ENCODE results near the gene SUGCT.

Gene SUGCT

DNA sequence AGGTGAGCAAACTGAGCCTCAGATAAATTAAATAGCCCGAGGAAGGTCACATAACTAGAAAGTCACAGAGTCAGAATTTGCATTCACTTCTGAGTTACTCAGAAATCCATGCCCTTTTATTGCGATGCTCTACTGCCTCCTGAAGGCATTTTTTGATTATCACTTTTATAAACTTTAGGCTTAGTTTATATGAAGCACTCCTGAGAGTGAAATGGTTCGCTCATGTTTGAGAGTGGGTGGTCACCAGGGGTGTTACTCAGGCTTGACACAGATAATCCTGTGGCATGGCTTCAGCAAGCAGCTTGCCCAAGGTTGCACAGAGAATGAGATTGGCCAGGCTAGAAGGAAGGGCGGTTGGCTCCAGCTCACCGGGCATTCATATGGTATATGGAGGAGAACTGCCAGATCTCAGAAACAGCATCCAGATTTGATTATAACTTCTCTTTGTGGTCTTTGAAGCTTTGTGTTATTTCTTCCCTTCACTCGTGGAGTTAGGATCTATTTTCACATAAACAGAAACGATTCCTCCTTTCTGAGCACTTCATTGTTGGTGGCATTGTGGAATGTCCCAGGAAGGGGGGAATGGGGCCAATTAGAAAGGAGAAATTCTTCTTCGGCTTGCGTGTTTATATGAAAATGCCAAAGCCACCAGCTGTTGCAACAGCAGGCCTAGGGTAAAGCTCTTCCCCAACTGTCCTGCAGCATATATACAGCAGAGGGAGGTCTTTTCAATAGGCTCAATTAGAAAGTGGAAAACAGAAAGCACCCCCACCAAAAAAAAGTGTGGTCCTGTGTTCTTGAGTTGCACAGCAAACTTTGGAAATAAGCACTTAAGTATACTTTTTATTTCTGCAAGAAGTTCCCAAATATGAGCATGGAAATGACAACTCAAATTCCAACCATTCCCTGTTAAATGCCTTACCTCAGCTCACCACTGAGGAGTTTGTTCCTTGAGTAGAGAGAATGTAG, 628.8 kb downstream of the SUGCT start:
- DNase-seq (ENCODE audit: low read depth in 2 of 2), result no peak

DNA sequence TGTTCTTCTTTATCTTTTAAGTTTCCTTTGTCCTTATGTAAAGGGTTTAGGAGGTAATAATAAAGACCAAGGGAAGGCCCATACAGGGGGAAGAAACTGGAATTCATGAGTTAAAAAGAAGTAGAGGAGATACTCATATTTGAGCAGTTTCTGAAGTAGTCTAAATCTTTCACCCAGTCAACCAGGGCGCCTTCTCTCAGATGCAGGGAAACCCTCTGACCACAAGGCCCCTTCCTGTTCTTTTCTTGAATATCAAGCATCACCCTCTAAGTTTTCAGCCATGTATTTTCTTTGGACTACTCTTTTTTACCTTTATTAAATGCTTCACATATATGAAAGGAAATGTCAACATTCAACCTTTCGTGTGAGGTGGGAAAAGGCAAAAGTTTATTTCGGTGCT, 630.8 kb downstream of the SUGCT start:
- no peak for DNase-seq (ENCODE audit: low read depth in 2 of 2)

DNA sequence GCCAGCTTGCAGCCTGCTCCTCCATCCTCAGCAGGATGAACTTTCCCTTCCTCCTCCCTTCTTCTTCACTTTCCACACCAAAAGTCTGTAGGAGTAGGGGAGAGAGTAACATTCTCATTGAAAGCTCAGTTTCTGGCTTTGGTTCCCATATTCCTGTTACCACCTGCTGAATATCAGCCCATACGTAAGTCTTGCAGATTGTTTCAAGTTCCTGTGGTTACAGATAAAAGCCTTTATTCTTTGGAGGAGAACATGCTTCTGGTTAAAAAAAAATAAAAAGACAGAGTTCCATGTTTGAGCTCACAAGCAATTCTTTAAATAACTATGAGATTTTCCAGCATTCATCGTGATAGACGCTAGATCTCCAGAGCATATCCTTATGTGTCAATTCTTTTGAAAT, 637.3 kb downstream of the SUGCT start:
- no peak for DNase-seq (ENCODE audit: low read depth in 2 of 2)

DNA sequence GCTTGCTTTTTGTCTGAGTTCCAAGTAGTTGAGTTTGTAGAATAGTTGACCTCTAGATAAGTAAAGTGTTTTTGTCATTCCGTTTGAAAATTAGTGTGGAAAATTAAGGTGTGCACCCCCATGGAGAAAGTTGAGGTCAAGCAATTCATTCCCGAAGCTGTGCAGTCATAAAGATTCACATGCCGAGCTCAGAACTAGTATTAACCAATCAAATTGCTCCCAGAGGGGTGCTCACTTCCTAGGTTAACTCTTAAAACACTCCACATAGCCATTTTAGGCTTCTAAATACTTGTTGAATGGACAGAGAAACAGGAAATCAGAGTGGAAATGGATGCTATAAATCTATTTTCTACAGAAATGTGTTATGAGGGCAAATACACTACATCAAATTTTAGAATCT, 638.9 kb downstream of the SUGCT start:
- DNase-seq (ENCODE audit: low read depth in 2 of 2), result no peak

DNA sequence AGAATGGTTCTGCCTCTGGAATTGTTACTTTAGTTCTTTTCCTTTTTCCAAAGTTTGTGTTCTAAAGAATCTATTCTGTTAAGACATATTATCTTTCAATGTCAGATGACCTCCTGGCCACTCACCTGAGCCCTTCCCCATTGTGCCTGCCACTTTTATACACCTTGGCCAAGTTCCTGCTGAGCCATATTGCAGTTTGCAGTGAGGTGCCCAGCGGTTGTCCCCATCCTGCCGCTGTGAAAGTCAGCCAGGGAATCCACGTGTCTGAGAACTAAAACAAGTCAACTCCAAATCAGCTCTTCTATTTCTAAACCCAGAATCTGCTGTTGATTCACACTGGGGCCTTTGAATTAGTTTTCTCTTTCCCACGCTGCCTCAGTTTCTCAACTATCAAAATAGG, 641.1 kb downstream of the SUGCT start:
- DNase-seq (ENCODE audit: low read depth in 2 of 2), result no peak

DNA sequence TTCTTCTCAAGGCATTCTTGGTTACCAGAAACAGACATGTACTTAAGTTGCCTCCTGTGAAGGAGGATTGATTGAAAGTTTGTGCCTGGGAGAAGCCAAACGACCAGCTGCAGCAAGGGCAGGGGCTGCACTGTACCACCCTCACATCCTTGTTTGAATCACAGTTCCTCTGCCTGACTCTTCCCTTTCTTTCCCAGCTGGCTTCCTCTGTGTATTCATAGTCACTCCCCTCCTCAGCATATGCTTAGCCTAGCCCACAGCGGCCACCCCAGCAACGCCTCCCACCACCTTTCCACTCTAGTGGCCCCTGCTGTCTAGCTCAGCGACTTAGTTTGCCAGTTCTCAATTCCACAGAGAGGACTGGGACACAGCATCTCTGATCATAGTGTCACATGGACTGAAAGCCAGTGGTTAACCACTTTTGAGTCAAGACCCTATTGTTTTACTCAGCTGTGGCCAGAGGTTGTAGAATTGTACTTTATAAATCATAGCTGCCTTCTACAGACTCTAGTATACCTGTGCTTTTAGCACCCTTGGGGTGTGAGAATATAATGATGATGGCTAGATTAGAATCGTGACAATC, 643.0 kb downstream of the SUGCT start:
- DNase-seq (ENCODE audit: low read depth in 2 of 2), result no peak

DNA sequence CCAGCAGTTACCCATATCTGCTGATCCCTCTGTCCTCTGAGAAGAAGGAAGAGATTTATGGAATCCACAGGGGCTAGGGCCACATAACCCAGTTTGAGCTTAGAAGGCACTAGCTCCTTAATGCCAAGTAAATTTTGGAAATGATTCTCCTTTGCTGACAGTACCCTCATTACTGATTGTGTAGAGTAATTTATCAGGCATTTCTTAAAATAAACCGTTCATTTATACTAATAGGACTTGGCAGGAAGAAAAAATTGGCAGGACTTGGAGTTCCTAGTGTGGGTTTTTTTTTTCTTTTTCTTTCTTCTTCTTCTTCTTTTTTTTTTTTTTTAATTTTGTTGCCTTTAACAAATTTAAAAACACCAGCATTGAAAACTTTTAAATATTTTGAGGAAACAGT, 645.7 kb downstream of the SUGCT start:
- no peak for DNase-seq (ENCODE audit: low read depth in 2 of 2)

DNA sequence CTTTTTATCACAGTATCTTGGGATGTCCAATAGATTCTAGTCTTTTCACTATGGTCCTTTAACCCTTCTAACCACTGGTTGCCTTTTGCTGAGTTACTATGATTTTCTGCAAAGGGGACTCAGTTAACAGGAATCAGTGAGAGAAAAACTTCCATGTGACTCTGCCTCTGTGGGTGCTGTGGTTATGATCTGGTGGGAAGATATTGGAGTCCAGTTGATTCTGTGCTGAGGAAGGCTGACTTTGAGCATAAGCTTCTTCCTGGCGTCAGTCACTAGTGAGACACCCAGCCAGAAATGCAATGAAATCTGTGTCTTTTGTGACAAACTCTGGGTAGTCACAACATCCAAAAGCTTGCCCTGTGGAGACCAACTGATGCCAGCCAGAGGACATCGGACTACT, 648.0 kb downstream of the SUGCT start:
- no peak for DNase-seq (ENCODE audit: low read depth in 2 of 2)

DNA sequence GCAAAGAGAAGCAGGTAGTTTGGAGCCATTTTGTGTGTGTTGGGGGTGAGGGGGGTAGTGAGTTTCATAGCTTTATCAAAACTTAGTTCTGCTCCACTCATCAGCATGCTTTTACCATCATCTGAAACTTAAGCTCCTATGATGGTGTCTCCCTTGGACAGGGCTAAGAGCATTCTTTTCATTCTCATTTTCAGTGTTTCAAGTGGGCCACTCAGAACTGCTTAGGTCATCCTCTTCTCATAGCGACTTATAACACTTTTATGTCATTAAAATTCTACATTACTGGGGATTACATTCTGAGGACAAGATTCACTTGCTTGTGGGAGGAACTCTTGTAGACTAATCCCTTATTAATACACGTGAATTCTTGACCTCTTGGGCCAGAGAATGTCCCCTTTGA, 649.4 kb downstream of the SUGCT start:
- DNase-seq (ENCODE audit: low read depth in 2 of 2), result no peak

DNA sequence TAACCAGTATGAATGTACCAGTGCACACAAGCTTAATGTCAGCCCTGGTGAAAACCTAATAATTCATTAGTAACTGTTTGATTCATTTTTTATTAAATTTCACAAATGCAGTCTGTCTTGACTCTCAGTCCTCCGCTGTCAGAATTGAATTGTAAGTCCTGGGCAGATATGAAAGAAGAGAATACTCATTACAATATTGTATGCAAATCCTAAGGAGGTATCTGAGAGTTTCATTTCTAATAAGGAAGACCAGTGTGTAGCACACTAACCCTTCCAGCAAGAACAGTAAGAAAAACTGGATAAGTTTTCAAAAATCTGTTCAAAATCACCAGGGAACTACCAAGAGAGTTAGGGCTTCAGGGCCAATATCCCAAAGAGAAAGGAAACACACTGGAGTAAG, 652.1 kb downstream of the SUGCT start:
- no peak for DNase-seq (ENCODE audit: low read depth in 2 of 2)

DNA sequence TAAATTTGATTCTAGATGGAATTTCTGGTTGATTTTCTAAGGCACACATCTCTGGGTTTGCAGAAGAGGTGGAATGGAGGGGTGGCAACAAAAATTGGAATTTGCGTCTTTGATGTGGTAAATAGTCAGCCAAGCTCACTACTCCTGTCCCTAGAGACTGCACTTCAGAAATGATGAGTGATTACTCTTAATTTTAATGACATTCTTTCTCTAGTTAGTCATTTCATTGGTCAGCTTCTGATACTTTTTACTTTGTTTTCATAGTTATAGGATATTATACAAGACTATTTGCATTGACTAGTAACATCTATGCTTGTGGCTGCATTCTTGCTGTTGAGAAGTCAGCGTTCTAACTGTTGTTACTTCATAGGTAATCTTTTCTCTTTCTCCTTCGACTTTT, 658.3 kb downstream of the SUGCT start:
- DNase-seq (ENCODE audit: low read depth in 2 of 2), result no peak

DNA sequence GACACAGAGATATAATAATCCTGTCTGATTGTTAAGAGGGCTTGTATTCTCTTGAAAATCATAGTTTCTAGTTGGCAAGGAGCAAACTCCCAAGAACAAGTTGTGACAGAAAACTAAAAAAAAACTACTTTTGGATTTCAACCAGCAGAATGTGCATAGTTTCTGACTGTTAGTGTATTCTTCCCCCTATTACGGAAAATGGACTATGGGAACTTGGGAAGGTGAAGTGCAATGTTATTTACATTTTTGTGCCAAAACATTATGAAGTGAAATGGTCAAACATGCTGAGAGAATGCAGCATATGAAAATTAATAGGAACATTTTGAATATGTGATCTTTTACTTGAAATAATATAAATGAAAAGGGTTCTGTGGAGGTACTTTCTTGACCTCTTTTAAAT, 660.8 kb downstream of the SUGCT start:
- DNase-seq (ENCODE audit: low read depth in 2 of 2), result no peak

DNA sequence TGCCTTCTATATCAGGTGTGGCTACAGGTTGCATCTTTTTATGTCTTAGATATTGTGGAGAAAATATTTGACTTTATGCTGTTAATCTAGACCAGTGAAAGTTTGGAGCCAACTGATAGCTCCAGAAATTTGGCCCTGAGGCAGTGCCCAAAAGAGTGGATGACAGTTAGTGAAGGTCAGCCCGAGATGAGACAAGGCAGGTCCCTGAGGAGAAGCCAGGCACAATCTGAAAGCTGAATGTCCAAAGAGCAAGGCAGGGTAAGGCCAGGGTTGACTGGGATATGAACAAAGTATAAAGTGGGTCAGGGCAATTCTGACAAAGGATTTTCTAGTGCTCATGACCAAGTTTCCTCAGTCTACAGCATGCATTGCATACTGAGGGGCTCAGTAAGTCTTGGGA, 661.9 kb downstream of the SUGCT start:
- DNase-seq (ENCODE audit: low read depth in 2 of 2), result no peak

DNA sequence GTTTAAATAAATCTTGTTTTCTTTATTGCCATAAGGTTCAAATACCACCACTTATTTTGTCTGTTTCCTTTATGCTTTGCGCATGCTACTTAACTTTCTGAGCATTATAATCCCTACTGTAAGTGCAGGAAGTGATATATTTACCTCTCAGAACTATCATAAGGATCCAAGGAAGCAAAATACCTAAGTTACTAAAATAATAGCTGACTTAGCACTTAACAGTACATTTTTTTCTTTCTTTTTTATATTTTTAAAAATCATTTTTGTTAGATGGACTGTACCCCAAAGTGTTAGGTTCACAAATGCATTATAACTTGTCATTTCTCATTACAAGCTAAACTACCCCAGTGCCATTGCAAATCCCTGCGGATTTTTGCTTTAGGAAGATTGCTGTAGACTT, 663.8 kb downstream of the SUGCT start:
- no peak for DNase-seq (ENCODE audit: low read depth in 2 of 2)

DNA sequence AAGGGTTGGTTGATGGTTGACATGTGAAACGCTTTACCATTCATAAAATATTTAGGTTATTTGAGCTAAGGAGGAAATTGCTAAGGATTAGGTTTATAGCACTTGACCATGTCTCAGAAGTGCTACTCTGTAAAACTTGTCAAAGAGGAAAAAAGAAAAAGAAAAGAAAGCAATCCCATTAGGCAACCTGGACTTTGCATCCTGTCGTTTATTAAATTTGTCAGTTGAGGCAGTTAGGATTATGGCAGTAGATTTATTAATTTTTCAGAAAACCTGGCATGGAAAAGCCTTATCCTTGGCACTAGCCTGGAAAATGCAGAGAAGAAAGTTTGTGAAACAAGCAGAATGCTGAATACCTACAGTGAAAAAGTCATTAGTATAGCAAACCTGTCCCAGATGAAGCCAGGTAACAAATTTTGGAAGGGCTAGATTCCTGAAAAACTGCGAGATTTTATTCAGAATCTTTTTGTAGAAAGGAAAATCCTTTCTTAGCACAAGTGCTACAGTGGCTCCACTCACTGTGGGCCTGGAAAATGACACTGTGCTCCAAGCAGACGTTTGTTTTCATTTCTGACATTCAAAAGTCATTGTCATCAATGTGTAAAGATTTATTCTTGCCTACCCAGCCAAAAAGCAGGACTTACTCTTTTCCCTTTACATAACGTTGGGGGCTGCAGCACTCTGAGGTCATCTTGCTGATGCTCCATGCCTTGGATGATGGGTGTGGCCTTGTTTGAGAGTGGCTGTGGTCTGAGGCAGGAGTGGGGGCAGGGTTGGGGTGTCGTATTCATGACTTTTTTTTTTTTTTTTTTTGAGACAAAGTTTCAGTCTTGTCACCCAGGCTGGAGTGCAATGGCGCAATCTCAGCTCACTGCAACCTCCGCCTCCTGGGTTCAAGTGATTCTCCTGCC, 664.9 kb downstream of the SUGCT start:
- no peak for DNase-seq (ENCODE audit: low read depth in 2 of 2)

DNA sequence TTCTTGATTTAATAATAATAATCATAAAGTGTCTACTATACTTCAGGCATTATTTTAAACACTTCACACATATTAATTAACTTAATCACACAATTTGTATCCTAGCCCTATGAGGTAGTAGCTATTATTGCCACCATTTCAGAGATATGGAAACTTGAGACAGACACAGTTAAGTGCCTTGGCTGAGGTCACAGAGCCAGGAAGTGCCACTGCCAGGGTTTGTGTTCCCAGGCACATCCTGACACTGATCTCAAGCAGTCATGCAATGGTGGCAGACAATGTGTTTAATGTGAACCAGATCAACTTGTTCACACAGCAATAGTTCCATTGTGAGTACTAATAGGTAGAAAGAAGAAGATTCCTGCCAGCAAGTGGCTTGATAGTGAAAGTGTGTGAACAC, 666.0 kb downstream of the SUGCT start:
- DNase-seq (ENCODE audit: low read depth in 2 of 2), result no peak

DNA sequence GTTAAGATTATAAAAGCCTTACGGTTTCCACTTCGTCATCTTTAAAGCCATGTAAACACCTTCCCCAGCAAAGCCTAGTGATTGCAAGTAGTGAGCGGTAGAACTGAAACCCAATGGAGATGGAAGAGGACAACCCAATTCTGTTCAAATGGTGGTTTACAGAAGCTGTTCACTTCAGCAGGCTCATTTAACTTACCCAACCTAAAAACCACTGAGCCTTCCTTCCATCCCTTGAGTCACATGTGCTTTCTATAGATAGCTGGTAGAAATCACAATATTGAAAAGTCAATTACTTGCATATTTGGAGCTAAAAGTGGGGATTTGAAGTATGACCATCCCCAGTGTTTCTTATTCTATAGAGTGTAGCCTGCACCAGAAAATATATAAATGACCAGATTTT, 667.7 kb downstream of the SUGCT start:
- no peak for DNase-seq (ENCODE audit: low read depth in 2 of 2)

DNA sequence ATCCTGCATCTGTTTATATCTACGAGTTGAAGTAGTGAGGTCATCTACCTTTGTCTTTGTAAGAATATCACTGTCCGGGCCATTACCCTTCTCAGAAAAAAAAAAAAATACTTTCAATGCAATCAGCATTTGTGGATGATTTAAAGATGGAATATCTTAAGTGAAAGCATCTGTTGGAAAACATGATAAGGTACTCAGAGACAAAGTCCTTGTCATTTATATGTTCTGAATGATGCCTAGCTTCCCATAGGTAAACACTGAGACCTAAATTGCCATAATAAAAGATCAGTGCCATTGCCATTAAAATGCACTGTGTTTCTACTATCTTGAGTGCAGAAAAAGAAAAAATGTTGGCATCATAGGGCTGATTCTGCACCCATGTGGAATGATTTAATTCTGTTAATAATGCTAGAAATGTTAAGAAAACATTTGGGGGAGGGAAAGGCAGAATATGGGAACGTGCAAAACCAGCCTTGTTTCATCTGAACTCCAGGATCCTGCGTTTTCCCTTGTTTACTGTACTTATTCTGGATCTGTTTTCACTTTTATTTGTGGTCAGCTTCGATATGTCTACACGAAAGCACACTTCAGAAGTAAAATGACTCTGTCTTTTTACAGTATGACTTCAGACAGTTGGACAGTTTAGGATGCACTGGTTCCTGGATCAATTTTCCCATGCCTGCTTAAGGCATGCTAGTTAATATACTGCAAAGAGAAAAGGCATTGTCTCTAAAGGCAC, 669.8 kb downstream of the SUGCT start:
- no peak for DNase-seq (ENCODE audit: low read depth in 2 of 2)

DNA sequence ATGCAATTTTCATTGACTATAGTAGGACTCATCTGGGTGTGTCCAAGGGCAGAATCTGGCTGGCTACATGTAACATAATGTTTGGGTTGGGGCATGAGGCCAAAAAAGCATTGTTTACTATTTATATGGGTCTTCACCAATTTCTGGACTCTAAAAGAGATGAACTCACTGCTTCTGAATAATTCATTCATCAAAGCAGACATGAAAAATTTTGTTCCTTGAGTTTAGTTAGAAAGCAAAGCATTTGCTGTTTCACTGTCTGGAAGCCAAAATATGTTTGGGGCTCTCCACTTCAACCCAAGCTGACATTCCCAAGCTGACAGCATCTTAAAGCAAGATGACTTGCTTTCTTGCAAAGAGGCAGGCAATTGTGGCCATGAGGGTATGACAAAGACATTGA, 670.6 kb downstream of the SUGCT start:
- no peak for DNase-seq (ENCODE audit: low read depth in 2 of 2)

DNA sequence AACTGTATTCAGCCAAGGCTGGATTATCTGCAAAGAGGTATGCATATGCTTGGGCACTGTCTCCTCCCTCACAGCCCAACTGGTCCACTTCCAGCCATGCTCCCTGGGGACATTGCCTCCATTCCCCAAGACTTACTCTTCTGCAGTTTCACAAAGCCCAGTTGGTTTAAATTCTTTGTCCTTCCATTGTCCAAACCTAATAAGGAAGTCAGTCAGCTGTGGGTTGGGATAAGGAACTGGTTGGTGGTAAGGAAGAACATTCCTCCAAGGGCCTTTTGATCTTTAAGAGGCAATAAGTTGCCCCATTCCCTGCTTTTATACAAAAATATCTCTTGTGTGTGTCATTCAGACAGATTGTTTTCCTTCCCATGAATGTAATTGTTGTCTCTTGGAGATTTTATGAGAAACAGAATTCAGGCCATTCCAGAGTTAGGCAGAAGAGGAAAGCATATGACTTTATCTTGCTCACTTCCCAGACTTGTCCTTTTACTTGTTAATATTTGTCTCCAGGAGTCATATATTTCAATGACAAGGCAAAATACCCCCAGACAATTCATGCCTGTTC, 673.7 kb downstream of the SUGCT start:
- no peak for DNase-seq (ENCODE audit: low read depth in 2 of 2)

DNA sequence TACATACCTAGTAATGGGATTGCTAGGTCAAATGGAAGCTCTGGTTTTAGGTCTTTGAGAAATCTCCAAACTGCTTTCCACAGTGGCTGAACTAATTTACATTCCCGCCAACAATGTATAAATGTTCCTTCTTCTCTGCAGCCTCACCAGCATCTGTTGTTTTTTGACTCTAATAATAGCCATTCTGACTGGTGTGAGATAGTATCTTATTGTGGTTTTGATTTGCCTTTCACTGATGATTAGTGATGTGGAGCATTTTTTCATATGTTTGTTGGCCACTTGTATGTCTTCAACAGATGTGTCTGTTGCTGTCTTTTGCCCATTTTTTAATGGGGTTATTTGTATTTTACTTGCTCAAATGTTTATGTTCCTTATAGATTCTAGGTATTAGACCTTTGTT, 675.5 kb downstream of the SUGCT start:
- DNase-seq (ENCODE audit: low read depth in 2 of 2), result no peak
